Neuronal stem cell (in vitro differentiated cells): ENCODE data around the gene MYO5A.

Source experiments
- DNase-seq: peaks from one replicate; pipeline ENCODE4 v3.0.0-alpha.2; 2013; ENCODE audit warnings: low spot score
- H2AFZ ChIP-seq: one replicate; pipeline ENCODE4 v1.6.1; 2013; ENCODE audit warnings: mild to moderate bottlenecking, low read length, inconsistent platforms
- H2AK5ac ChIP-seq: 2 replicates; pipeline ENCODE4 v1.6.1; 2013; ENCODE audit warnings: low read depth, mild to moderate bottlenecking, inconsistent platforms, low read length, moderate library complexity, mixed read lengths
- H2BK120ac ChIP-seq: 2 replicates; pipeline ENCODE4 v1.6.1; 2013; ENCODE audit warnings: low read depth, mild to moderate bottlenecking, inconsistent platforms, low read length, moderate library complexity, mixed read lengths
- H2BK12ac ChIP-seq: one replicate; pipeline ENCODE4 v1.6.1; 2013; ENCODE audit warnings: low read length, inconsistent platforms
- H2BK15ac ChIP-seq: 2 replicates; pipeline ENCODE4 v1.6.1; 2013; ENCODE audit warnings: mild to moderate bottlenecking, low read length, inconsistent platforms, mixed read lengths
- H2BK5ac ChIP-seq: one replicate; pipeline ENCODE4 v1.6.1; 2013; ENCODE audit warnings: inconsistent platforms, mild to moderate bottlenecking, low read length, moderate library complexity
- H3K14ac ChIP-seq: one replicate; pipeline ENCODE4 v1.6.1; 2013; ENCODE audit warnings: low read length, inconsistent platforms
- H3K18ac ChIP-seq: 2 replicates; pipeline ENCODE4 v1.6.1; 2013; ENCODE audit warnings: low read length, inconsistent platforms
- H3K23ac ChIP-seq: 2 replicates; pipeline ENCODE4 v1.6.1; 2013; ENCODE audit warnings: low read depth, mild to moderate bottlenecking, mixed read lengths, low read length, inconsistent platforms; ENCODE audit not compliant: poor library complexity
- H3K27ac ChIP-seq: replicated peaks from 3 replicates; pipeline ENCODE4 v1.5.1; 2013; ENCODE audit warnings: low read length, inconsistent platforms
- H3K27me3 ChIP-seq, 3 experiments: 2 replicates each; pipeline ENCODE4 v1.6.1; 2013; ENCODE audit warnings: low read length in 3 of 3, mild to moderate bottlenecking in 2 of 3, inconsistent platforms in 1 of 3, low read depth in 1 of 3, mixed read lengths in 1 of 3, moderate library complexity in 1 of 3; ENCODE audit not compliant: control insufficient read depth in 3 of 3, insufficient read depth in 3 of 3
- H3K36me3 ChIP-seq, 2 donors: replicated peaks in 1 of 2; 2 replicates each; pipeline ENCODE4 v1.6.1; 2013; ENCODE audit warnings: low read length in 2 of 2; ENCODE audit not compliant: control insufficient read depth in 2 of 2, insufficient read depth in 2 of 2
- H3K4ac ChIP-seq: 2 replicates; pipeline ENCODE4 v1.6.1; 2013; ENCODE audit warnings: inconsistent platforms, mild to moderate bottlenecking, low read length, moderate library complexity
- H3K4me1 ChIP-seq, 2 donors: 1 replicate in 1 of 2; 2 replicates in 1 of 2; pipeline ENCODE4 v1.6.1; 2013; ENCODE audit warnings: low read length in 2 of 2, low read depth in 1 of 2; ENCODE audit not compliant: control insufficient read depth in 2 of 2, insufficient read depth in 1 of 2
- H3K4me2 ChIP-seq: one replicate; pipeline ENCODE4 v1.6.1; 2013; ENCODE audit warnings: mild to moderate bottlenecking, low read length, inconsistent platforms; ENCODE audit not compliant: insufficient read depth, poor library complexity, severe bottlenecking
- H3K4me3 ChIP-seq, 2 donors: 2 replicates each; pipeline ENCODE4 v1.5.1; 2013; ENCODE audit warnings: low read length in 2 of 2, mild to moderate bottlenecking in 2 of 2, inconsistent platforms in 1 of 2, moderate library complexity in 1 of 2
- H3K79me1 ChIP-seq: one replicate; pipeline ENCODE4 v1.6.1; 2013; ENCODE audit warnings: low read depth, mild to moderate bottlenecking, inconsistent platforms, low read length, moderate library complexity
- H3K9ac ChIP-seq: one replicate; pipeline ENCODE4 v1.6.1; 2013; ENCODE audit warnings: mild to moderate bottlenecking, low read depth, low read length, inconsistent platforms; ENCODE audit not compliant: poor library complexity
- H3K9me3 ChIP-seq, 2 donors: replicated peaks in 1 of 2; 2 replicates each; pipeline versions ENCODE3 to v1.6.1; 2013; ENCODE audit warnings: low read length in 2 of 2, mild to moderate bottlenecking in 2 of 2, inconsistent platforms in 1 of 2, low read depth in 1 of 2, mixed read lengths in 1 of 2, moderate library complexity in 1 of 2; ENCODE audit not compliant: control insufficient read depth in 2 of 2, insufficient read depth in 1 of 2
- H4K8ac ChIP-seq: one replicate; pipeline ENCODE4 v1.6.1; 2013; ENCODE audit warnings: low read depth, mild to moderate bottlenecking, inconsistent platforms, low read length, moderate library complexity
- H4K91ac ChIP-seq: one replicate; pipeline ENCODE4 v1.6.1; 2013; ENCODE audit warnings: low read length, low read depth, mild to moderate bottlenecking, inconsistent platforms; ENCODE audit not compliant: poor library complexity
- WGBS, 2 donors: extraction: QIAGEN DNeasy Blood & Tissue Kit; methylation state at CpG; one replicate each; pipeline ENCODE4 v1.1.7; 2013; ENCODE audit warnings: missing lambda C conversion rate in 2 of 2, mixed read lengths in 1 of 2; ENCODE audit not compliant: insufficient read length in 2 of 2, insufficient replicate concordance in 1 of 2; ENCODE audit errors: extremely low coverage in 2 of 2; 5-methylcytosine and 5-hydroxymethylcytosine counted together

Gene MYO5A

GRCh38 chr15:52495125-52495524 is 33.6 kb downstream of the MYO5A start:
- no peaks in the 10 kb centered on the region for H3K36me3 ChIP-seq
- no peak overlapping the region for H2BK12ac ChIP-seq
- H4K8ac ChIP-seq = no peak overlapping the region
- H2AK5ac ChIP-seq = no peak overlapping the region
- H3K79me1 ChIP-seq = no peaks in the 10 kb centered on the region
- no peak overlapping the region for H3K4me3 ChIP-seq
- H3K4ac ChIP-seq = no peak overlapping the region
- no peak overlapping the region for H3K14ac ChIP-seq
- no peaks in the 10 kb centered on the region for H3K9me3 ChIP-seq
- no peak overlapping the region for H2BK15ac ChIP-seq
- H3K4me2 ChIP-seq = no peak overlapping the region
- no peaks in the 10 kb centered on the region for H3K27me3 ChIP-seq
- H3K4me1 ChIP-seq = no peaks in the 10 kb centered on the region
- no peak for DNase-seq
- no peak overlapping the region for H4K91ac ChIP-seq
- no peak overlapping the region for H3K27ac ChIP-seq
- H2BK120ac ChIP-seq = no peak overlapping the region
- no peak overlapping the region for H3K23ac ChIP-seq
- H3K18ac ChIP-seq = no peak overlapping the region
- H2AFZ ChIP-seq = no peak overlapping the region
- no peak overlapping the region for H2BK5ac ChIP-seq
- no peak overlapping the region for H3K9ac ChIP-seq

GRCh38 chr15:52493968-52494367 is 34.7 kb downstream of the MYO5A start:
- Histone ChIP-seq H2BK120ac (no peak overlapping the region), H3K4me1 (no peaks in the 10 kb centered on the region), H2BK5ac (no peak overlapping the region), H3K27me3 (no peaks in the 10 kb centered on the region), H2AFZ (no peak overlapping the region), H4K8ac (no peak overlapping the region), H3K9ac (no peak overlapping the region), H2BK15ac (no peak overlapping the region), H3K23ac (no peak overlapping the region), H3K79me1 (no peaks in the 10 kb centered on the region), H3K36me3 (no peaks in the 10 kb centered on the region), H2BK12ac (no peak overlapping the region), H4K91ac (no peak overlapping the region), H3K14ac (no peak overlapping the region), H3K9me3 (no peaks in the 10 kb centered on the region), H3K27ac (no peak overlapping the region), H3K18ac (no peak overlapping the region), H3K4me2 (no peak overlapping the region), H3K4ac (no peak overlapping the region), H2AK5ac (no peak overlapping the region), H3K4me3 (no peak overlapping the region)
- no peak for DNase-seq
- no CpG with 5 or more reads among the region's 3 CpGs for WGBS, 2 donors

GRCh38 chr15:52492132-52492531 is 36.5 kb downstream of the MYO5A start:
- Histone ChIP-seq H3K9ac (no peak overlapping the region), H2BK5ac (no peak overlapping the region), H2BK120ac (no peak overlapping the region), H3K27me3 (no peaks in the 10 kb centered on the region), H3K14ac (no peak overlapping the region), H3K4me2 (no peak overlapping the region), H3K36me3 (no peaks in the 10 kb centered on the region), H3K79me1 (no peaks in the 10 kb centered on the region), H4K91ac (no peak overlapping the region), H3K4me3 (no peak overlapping the region), H3K4me1 (peaks cover 0 to 3% of the 10 kb centered on the region in 2 donors), H3K4ac (no peak overlapping the region), H3K23ac (no peak overlapping the region), H2BK15ac (no peak overlapping the region), H3K9me3 (no peaks in the 10 kb centered on the region), H2AFZ (no peak overlapping the region), H4K8ac (no peak overlapping the region), H3K18ac (no peak overlapping the region), H2AK5ac (no peak overlapping the region), H2BK12ac (no peak overlapping the region), H3K27ac (no peak overlapping the region)
- DNase-seq = no peak
- WGBS, 2 donors = no CpG with 5 or more reads among the region's 4 CpGs

GRCh38 chr15:52491472-52491871 is 37.2 kb downstream of the MYO5A start:
- DNase-seq = no peak

More at GRCh38 chr15:52491472-52491871, 37.2 kb downstream of the MYO5A start:
- no peaks in the 10 kb centered on the region for H3K9me3 ChIP-seq
- peaks cover 3 to 5% of the 10 kb centered on the region in 2 donors for H3K4me1 ChIP-seq
- H2BK5ac ChIP-seq = no peak overlapping the region
- H3K23ac ChIP-seq = no peak overlapping the region
- H3K36me3 ChIP-seq = no peaks in the 10 kb centered on the region
- H2AFZ ChIP-seq = no peak overlapping the region
- H3K4me2 ChIP-seq = no peak overlapping the region
- H2BK12ac ChIP-seq = no peak overlapping the region
- H2BK120ac ChIP-seq = no peak overlapping the region
- H3K4ac ChIP-seq = no peak overlapping the region
- H3K18ac ChIP-seq = no peak overlapping the region
- no peaks in the 10 kb centered on the region for H3K27me3 ChIP-seq
- no peak overlapping the region for H3K9ac ChIP-seq
- no peak overlapping the region for H3K14ac ChIP-seq
- no peak overlapping the region for H2BK15ac ChIP-seq
- no peak overlapping the region for H3K27ac ChIP-seq
- H3K79me1 ChIP-seq = no peaks in the 10 kb centered on the region
- no peak overlapping the region for H4K8ac ChIP-seq
- H2AK5ac ChIP-seq = no peak overlapping the region
- no peak overlapping the region for H3K4me3 ChIP-seq
- no peak overlapping the region for H4K91ac ChIP-seq
- no CpG with 5 or more reads among the region's 4 CpGs for WGBS, 2 donors
